ENCODE results near the gene SAA4.
"Not testable (repeated sequence)": the region's sequence is repeated elsewhere in the genome, so short reads cannot be mapped to it uniquely, and the experiment has no call there.

Gene SAA4

DNA sequence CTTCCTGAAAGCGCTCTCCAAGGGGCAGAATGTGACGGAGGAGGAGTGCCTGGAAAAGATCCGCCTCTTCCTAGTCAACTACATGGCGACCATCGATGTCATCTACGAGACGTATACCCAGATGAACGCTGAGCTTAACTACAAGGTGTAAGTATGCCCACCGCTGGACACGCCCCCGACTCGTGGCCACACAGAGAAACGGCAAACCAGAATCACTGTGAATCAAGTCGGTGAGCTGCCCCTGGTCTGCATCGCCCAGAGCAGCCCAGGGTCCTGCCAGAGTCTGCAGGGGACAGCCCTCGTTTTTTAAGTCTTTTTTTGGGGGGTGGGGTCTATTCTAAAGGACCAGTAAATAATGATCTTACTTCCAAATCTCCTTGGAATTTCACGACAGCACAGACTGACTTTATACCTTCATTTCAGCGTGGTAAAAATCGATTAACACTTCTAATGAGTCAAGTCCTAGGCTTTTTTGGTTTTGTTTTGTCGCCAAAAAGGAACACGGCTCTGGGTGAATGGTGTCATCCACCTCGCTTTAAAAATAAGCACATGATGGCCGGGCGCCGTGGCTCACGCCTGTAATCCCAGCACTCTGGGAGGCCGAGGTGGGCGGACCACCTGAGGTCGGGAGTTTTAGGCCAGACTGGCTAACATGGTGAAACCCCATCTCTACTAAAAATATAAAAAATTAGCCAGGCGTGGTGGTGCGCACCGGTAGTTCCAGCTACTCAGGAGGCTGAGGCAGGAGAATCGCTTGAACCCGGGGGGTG lies 46.9 kb downstream of the SAA4 start:
- DNase-seq (ENCODE audit: low spot score), result not testable (repeated sequence)

DNA sequence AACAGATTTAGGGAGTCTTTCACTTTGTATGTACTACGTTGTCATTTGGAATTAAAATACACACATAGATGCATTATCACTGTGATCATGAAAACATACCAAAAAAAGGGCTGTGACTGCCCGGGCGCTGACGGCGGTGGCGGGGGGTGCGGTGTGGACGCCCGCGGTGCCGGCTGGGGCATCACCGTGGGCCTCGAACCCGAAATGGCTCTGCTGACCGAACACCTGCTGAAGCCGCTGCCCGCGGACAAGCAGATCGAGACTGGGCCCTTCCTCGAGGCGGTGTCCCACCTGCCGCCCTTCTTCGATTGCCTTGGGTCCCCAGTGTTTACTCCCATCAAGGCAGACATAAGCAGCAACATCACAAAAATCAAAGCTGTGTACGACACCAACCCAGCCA lies 47.8 kb downstream of the SAA4 start:
- no peak for DNase-seq (ENCODE audit: low spot score)

All from HuH-7 (cell line).